Measurements from ENCODE around the gene MTRR. TPM values are rescaled to one million over a fixed set of nuclear protein-coding genes. Genes with fewer than 3 reads are reported as not detected.
A peak's percentile ranks its signal among the peaks of the same experiment; 100 is the strongest.

MTRR gene
- total and polyA plus RNA-seq, 9 donors: 21.8 to 65.9 (median 42.5) TPM

DNA sequence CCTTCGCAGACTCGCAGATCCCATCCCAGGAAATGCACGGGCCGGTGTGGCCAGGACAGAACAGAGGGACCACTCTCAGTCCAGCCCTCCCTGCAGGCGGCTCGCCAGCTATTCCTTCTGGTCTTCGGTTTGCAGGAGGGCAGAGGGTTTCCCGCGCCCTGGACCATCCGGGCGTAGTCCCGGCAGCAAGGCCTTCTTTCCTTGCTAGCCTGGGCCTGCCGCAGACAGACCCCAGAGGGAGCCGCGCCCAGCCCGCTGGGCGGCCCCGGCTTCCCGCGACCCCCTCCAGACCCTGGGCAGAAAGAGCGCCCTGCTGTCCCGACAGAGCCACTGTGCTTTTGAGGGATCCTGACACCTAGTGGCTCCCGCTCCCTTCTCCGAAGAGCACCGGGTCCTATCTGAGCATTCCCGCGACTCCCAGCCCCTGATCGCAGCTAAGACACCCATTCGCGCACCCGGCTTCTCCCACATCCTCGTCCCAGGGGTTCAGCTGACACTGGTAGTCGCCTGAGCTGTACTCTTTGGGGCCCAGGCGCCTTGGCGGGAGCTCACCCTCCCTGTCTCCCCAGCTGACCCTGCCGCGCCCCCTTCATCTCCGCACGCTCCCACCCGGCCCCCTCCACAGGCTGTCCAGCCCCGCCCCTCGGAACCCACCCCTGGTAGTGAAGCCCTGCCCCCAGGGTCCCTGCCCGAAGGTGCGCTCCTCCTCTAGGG is 19.1 kb upstream of the MTRR start:
- intact Hi-C loops (cut with DNase I): loop anchor here in 1 of 4 donors (10.0 kb wide), 1 partner anchor 455 kb away; the partner anchor contains the start of gene ADCY2
- no peak for TF ChIP-seq EP300 (IDR thresholded peaks at IDR 0.05)
- Histone ChIP-seq H3K9me3 (no peaks in the 10 kb centered on the region), H3K27me3 (no peaks in the 10 kb centered on the region), H3K36me3 (no peaks in the 10 kb centered on the region), H3K27ac (peak overlapping the region; percentile 12 to 20), H3K4me3 (peak overlapping the region; percentile 47), H3K4me1 (ENCODE audit: insufficient read depth) (peaks cover 7% of the 10 kb centered on the region)
- WGBS, 3 donors: 3 to 4% (median 3%) methylated on average over 44 of the region's 44 CpGs
- peak; percentile 33 to 57 (median 47) for DNase-seq

DNA sequence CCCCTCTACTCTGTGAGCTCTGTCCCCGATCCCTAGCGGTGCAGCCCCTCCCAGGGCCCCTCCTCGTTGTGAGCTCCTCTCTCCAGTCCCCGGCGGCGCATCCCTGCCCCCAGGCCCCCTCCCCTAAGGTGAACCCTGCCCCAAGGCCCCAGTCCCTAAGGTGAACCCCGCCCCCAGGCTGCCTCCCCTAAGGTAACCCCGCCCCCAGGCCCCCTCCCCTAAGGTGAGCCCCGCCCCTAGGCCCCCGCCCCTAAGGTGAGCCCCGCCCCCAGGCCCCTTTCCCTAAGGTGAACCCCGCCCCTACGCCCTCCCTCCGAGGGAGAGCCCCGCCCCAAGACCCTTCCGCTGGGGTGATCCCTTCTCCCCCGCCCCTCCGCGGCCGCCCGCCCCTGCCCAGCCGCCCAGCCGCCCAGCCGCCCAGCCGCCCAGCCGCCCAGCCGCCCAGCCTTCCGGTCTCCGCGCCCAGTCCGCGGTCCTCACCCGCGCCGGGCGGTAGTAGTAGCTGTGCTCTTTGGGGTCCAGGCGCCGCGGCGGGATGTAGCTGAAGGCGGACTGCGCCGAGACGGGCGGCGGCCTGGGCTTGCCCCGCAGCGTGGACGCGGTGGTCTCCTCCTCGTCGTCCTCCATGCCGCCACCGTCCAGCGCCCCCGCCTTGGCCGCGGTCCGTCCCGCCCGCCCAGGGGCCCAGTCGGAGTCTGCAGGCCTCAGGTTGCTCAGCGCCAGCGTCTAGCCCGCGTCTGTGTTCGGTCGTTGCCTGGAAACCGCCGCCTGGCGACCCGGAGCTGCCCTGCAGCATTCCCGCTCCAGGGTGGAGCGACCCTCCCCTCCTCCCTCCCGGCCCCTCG is 18.3 kb upstream of the MTRR start, which contains the start of gene CFAP90:
Gene CFAP90, minus strand, starts transcription at position 739 of the 845 bp plus-strand sequence. Its CDS starts 112 bp downstream, at position 627.
- WGBS, 3 donors: 1 to 2% (median 1%) methylated on average over 19 to 76 of the region's 76 CpGs
- H3K9me3 ChIP-seq: no peaks in the 10 kb centered on the region
- intact Hi-C loops (cut with DNase I): loop anchor here in 1 of 4 donors (10.0 kb wide), 1 partner anchor 456 kb away; the partner anchor contains the start of gene ADCY2
- no peak for TF ChIP-seq POLR2A (IDR thresholded peaks at IDR 0.05)
- TF ChIP-seq, protein P1, sequence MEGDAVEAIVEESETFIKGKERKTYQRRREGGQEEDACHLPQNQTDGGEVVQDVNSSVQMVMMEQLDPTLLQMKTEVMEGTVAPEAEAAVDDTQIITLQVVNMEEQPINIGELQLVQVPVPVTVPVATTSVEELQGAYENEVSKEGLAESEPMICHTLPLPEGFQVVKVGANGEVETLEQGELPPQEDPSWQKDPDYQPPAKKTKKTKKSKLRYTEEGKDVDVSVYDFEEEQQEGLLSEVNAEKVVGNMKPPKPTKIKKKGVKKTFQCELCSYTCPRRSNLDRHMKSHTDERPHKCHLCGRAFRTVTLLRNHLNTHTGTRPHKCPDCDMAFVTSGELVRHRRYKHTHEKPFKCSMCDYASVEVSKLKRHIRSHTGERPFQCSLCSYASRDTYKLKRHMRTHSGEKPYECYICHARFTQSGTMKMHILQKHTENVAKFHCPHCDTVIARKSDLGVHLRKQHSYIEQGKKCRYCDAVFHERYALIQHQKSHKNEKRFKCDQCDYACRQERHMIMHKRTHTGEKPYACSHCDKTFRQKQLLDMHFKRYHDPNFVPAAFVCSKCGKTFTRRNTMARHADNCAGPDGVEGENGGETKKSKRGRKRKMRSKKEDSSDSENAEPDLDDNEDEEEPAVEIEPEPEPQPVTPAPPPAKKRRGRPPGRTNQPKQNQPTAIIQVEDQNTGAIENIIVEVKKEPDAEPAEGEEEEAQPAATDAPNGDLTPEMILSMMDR (IDR thresholded peaks at IDR 0.05): peak in 1 of 3 donors; percentile 22
- peak within 1 kb of the TSS; percentile 5 to 57 for H3K27ac ChIP-seq
- DNase-seq: peak; percentile 60 to 79 (median 68)
- peak within 1 kb of the TSS; percentile 47 for H3K4me3 ChIP-seq
- H3K27me3 ChIP-seq: no peaks in the 10 kb centered on the region
- no peaks in the 10 kb centered on the region for H3K36me3 ChIP-seq
- peaks cover 7% of the 10 kb centered on the region for H3K4me1 ChIP-seq (ENCODE audit: insufficient read depth)

DNA sequence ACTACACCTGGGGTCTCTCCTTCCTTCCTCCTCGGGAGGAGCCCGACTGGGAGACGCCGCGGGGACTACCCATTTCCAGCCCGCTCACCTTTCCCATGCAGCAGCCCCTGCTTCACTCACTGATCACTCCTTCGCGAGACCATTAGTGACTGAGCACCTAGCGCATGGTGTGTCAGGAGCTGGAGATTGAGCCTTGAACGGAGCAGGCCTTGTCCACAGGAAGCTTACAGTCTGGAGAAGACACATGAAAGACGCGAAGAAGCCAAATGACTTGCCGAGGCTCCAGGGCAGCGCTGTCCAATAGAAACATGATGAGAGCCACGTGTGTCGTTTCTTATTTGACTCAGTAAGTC is 17.7 kb upstream of the MTRR start:
- TF ChIP-seq POLR2A (IDR thresholded peaks at IDR 0.05): no peak
- TF ChIP-seq, protein P1 (IDR thresholded peaks at IDR 0.05): no peak
- no peak for TF ChIP-seq EP300 (IDR thresholded peaks at IDR 0.05)
- Histone ChIP-seq H3K4me1 (ENCODE audit: insufficient read depth) (peaks cover 7% of the 10 kb centered on the region), H3K9me3 (no peaks in the 10 kb centered on the region), H3K4me3 (peak overlapping the region; percentile 47), H3K36me3 (no peaks in the 10 kb centered on the region), H3K27me3 (no peaks in the 10 kb centered on the region), H3K27ac (peak overlapping the region in 1 of 2 donors; percentile 45)
- 53 to 64% (median 58%) methylated on average over 16 of the region's 16 CpGs for WGBS, 3 donors
- DNase-seq: no peak
- intact Hi-C loops (cut with DNase I): loop anchor here in 1 of 4 donors (10.0 kb wide), 1 partner anchor 456 kb away; the partner anchor contains the start of gene ADCY2

DNA sequence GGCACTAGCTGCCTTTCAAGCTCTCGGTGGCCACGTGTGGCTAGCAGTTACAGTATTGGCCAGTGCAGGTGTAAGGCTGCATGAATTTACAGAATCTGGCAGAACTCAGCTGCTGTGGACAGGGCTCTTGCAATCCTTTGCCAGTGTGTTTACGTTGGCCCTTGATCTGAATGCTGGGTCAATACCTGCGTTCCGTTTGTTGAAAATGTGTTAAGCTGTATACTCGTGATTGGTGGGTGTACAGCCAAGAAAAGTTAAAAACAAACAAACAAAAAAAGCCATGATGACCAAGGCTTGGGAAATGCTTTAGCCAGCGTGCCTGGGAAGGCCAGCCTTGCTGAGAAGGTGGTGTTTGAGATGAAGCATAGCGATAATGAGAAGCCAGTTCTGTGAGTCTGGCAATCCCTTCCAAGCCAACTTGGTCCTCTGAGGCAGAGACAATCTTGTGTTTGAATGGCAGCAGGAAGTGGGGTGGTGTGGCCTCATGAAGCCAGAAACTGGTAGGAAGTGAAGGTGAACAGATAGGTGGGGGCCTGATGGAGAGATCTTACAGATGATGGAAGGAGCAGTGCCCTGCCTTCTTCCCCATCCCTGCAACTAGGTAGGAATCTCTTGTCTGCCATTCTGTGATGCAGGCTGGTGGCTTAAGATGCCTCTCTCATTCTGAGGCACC is 17.2 kb upstream of the MTRR start:
- DNase-seq: no peak
- H3K4me1 ChIP-seq (ENCODE audit: insufficient read depth): peaks cover 7% of the 10 kb centered on the region
- peak overlapping the region; percentile 5 to 57 for H3K27ac ChIP-seq
- no peak for TF ChIP-seq POLR2A (IDR thresholded peaks at IDR 0.05)
- TF ChIP-seq, protein P1 (IDR thresholded peaks at IDR 0.05): no peak
- no peak for TF ChIP-seq EP300 (IDR thresholded peaks at IDR 0.05)
- no peaks in the 10 kb centered on the region for H3K27me3 ChIP-seq
- no peaks in the 10 kb centered on the region for H3K36me3 ChIP-seq
- 78 to 90% (median 88%) methylated on average over 8 of the region's 8 CpGs for WGBS, 3 donors
- intact Hi-C loops (cut with DNase I): loop anchor here in 1 of 4 donors (10.0 kb wide), 1 partner anchor 457 kb away; the partner anchor contains the start of gene ADCY2
- no peaks in the 10 kb centered on the region for H3K9me3 ChIP-seq
- H3K4me3 ChIP-seq: no peak overlapping the region

Measured in ovary (tissue), 9 donors.